ENCODE results near the gene SOS2. TPM values are rescaled to one million over a fixed set of nuclear protein-coding genes. Genes with fewer than 3 reads are reported as not detected.

The SOS2 gene
- total RNA-seq, 4 donors from 2014 or later = 43.4 to 69.9 (median 57.9) TPM

DNA sequence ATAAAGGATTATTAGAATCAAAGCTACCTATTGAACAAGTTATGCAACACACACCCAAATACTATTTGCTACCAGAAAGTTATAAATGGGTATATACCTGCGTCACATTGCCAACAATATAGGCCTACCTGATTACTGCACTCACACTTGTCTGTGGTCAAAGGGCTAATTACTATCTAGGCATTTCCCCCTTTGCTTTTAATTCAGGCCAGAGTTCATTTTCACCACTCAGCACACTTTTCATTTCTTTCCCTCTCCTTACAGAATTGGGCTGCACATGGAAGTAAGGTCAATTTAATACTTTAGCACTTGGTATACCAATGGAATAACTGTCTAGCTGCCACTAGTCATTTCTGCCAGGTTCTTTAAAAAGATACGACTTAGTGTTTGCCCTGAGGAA, 1.7 kb downstream of the SOS2 start:
- Histone ChIP-seq H3K9me3 (no peaks in the 10 kb centered on the region), H3K4me3 (replicated peaks in 1 of 3) (peak overlapping the region in 1 of 3 donors; percentile 87), H3K36me3 (no peaks in the 10 kb centered on the region), H3K27me3 (no peaks in the 10 kb centered on the region), H3K4me1 (peaks cover 47 to 49% of the 10 kb centered on the region in 2 donors), H3K27ac (peak overlapping the region in 1 of 3 donors; percentile 94)
- TF ChIP-seq, protein P1, sequence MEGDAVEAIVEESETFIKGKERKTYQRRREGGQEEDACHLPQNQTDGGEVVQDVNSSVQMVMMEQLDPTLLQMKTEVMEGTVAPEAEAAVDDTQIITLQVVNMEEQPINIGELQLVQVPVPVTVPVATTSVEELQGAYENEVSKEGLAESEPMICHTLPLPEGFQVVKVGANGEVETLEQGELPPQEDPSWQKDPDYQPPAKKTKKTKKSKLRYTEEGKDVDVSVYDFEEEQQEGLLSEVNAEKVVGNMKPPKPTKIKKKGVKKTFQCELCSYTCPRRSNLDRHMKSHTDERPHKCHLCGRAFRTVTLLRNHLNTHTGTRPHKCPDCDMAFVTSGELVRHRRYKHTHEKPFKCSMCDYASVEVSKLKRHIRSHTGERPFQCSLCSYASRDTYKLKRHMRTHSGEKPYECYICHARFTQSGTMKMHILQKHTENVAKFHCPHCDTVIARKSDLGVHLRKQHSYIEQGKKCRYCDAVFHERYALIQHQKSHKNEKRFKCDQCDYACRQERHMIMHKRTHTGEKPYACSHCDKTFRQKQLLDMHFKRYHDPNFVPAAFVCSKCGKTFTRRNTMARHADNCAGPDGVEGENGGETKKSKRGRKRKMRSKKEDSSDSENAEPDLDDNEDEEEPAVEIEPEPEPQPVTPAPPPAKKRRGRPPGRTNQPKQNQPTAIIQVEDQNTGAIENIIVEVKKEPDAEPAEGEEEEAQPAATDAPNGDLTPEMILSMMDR (IDR thresholded peaks at IDR 0.05) = no peak
- TF ChIP-seq POLR2A (IDR thresholded peaks at IDR 0.05) = no peak
- intact Hi-C loops (cut with DNase I) = loop anchor here (10.0 kb wide), 1 partner anchor 75 kb away; no protein-coding TSS in a partner anchor
- 47 to 51% methylated on average over 2 of the region's 2 CpGs for WGBS, 2 donors
- DNase-seq = no peak

DNA sequence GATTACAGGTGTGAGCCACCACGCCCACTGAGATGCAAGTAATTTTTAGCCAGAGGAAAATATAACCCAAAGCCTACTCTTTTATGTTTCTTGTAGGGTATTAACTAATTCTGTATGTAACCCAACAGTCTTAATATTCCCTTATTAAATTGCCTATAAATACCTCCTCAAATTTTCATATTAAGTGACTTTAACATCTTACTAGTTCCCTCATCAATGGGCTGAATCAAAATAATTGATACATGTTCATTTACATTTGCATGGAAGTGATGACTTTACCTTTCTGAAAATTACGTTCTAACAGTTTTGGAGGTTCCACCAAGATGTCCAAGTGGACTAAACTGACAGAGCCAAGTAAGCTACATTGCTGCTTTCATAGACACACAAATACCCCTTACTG, 3.1 kb downstream of the SOS2 start:
- H3K36me3 ChIP-seq = no peaks in the 10 kb centered on the region
- peaks cover 47 to 49% of the 10 kb centered on the region in 2 donors for H3K4me1 ChIP-seq
- no peak for DNase-seq
- no peaks in the 10 kb centered on the region for H3K27me3 ChIP-seq
- no peak overlapping the region for H3K4me3 ChIP-seq (replicated peaks in 1 of 3)
- no peak for TF ChIP-seq POLR2A (IDR thresholded peaks at IDR 0.05)
- TF ChIP-seq, protein P1 (IDR thresholded peaks at IDR 0.05) = no peak
- no peak overlapping the region for H3K27ac ChIP-seq
- WGBS, 2 donors = 97 to 98% methylated on average over 2 of the region's 2 CpGs
- no peaks in the 10 kb centered on the region for H3K9me3 ChIP-seq
- intact Hi-C loops (cut with DNase I) = no loop called here

DNA sequence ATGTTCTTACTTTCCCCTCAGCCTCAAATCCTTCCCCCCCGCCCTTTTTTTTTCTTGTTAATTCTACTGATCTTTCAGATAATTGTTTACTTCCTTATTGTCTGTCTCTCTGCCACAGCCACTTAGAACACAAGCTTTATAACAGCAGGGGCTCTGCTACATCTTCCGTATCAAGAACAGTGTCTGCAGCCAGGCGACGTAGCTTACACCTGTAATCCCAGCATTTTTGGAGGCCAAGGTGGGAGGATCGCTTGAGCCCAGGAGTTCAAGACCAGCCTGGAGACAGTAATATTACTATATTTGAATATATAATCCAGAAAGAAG, 5.4 kb downstream of the SOS2 start:
- 72 to 76% methylated on average over 5 of the region's 5 CpGs for WGBS, 2 donors

DNA sequence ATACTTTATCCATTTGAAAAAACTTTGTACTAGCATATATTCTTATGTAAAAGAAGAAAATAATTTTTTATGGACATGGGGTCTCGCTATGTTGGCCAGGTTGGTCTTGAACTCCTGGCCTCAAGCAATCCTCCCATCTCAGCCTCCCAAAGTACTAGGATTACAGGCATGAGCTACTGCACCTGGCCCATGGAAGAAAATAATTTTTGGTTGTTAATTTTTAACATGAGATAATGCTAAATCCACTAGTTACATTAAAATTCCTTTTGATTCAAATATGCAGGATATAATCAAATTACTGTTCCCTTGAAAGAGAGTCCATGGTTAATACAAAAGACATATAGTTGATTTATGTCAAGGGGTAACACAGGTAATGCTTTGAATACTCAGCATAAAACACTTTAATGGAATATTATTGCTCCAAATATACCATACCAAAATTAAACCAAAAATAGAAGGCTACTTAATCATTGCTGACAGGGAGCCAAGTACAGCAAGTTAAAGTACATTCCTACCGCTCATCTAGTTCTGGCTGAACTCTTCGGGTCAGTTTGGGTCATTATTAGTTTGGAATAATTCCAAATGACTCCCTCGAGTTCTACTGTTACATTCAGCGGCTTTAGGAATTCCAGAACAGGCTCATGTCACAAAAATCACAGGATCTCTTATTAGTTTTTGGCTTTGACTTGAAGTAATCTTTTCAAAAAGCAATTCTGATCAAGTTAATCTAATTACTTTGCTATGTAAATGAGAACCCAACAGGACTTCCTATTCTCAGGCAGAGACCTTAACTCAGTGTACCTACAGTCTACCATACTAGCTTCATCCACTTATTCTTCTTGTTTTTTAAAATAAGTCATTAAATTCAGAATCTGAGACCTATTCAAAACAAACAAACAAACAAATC, 6.1 kb downstream of the SOS2 start:
- Histone ChIP-seq H3K36me3 (no peaks in the 10 kb centered on the region), H3K9me3 (no peaks in the 10 kb centered on the region), H3K4me3 (replicated peaks in 1 of 3) (no peak overlapping the region), H3K27me3 (no peaks in the 10 kb centered on the region), H3K4me1 (peaks cover 47% of the 10 kb centered on the region in 2 donors), H3K27ac (peak overlapping the region; percentile 50 to 81 (median 59))
- intact Hi-C loops (cut with DNase I) = no loop called here
- TF ChIP-seq, protein P1 (IDR thresholded peaks at IDR 0.05) = no peak
- TF ChIP-seq POLR2A (IDR thresholded peaks at IDR 0.05) = no peak
- peak in 1 of 2 donors; percentile 6 for DNase-seq
- WGBS, 2 donors = 26 to 29% methylated on average over 5 of the region's 5 CpGs

More for the DNA sequence above, 5.4 kb downstream of the SOS2 start:
- no peaks in the 10 kb centered on the region for H3K27me3 ChIP-seq
- no peak overlapping the region for H3K4me3 ChIP-seq (replicated peaks in 1 of 3)
- peaks cover 43 to 47% of the 10 kb centered on the region in 2 donors for H3K4me1 ChIP-seq
- DNase-seq = no peak
- peak overlapping the region; percentile 50 to 81 (median 51) for H3K27ac ChIP-seq
- TF ChIP-seq POLR2A (IDR thresholded peaks at IDR 0.05) = no peak
- TF ChIP-seq, protein P1 (IDR thresholded peaks at IDR 0.05) = no peak
- H3K9me3 ChIP-seq = no peaks in the 10 kb centered on the region
- no peaks in the 10 kb centered on the region for H3K36me3 ChIP-seq
- intact Hi-C loops (cut with DNase I) = no loop called here

DNA sequence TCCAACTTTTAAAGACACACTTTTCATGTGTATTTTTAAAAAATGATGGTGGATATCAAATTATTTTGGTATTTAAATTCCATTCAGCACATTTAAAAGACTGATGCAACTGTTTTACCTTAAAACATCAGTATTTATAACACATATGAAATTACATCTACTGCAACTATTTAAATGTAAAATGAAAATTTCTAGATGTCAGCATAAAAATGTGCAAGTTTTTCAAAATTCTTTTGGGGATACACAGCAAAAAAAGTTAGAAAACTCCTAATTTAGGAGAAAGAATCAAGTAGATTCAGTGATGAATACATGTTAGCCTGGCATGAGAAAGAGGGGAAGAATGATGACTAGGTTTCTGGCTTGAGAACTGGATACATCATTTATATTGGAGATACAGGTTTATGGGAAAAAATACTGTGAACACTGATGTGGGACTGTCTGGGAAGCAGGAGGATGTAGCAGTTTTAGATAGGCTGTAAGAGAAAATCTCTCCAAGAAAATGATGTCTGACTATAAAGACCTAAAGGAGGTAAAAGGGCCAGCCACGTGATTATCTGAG, 9.2 kb downstream of the SOS2 start:
- Histone ChIP-seq H3K4me1 (peaks cover 30 to 33% of the 10 kb centered on the region in 2 donors), H3K4me3 (replicated peaks in 1 of 3) (no peak overlapping the region), H3K36me3 (no peaks in the 10 kb centered on the region), H3K27ac (peak overlapping the region in 2 of 3 donors; percentile 2 to 34), H3K27me3 (no peaks in the 10 kb centered on the region), H3K9me3 (no peaks in the 10 kb centered on the region)
- 79 to 88% methylated on average over 1 of the region's 1 CpG for WGBS, 2 donors
- TF ChIP-seq, protein P1 (IDR thresholded peaks at IDR 0.05) = no peak
- no peak for TF ChIP-seq POLR2A (IDR thresholded peaks at IDR 0.05)
- DNase-seq = no peak
- intact Hi-C loops (cut with DNase I) = no loop called here
